Fibroblast of lung (primary cell): ENCODE results near the gene APOBEC3B. TPM values are rescaled to one million over a fixed set of nuclear protein-coding genes. Genes with fewer than 3 reads are reported as not detected.
"Not testable (repeated sequence)": the region's sequence is repeated elsewhere in the genome, so short reads cannot be mapped to it uniquely, and the experiment has no call there.

Experiments
- DNase-seq, 2 donors: peaks; one replicate each; pipeline versions ENCODE4 v3.0.0 to v3.0.0-alpha.2; 2010; ENCODE audit warnings: low read depth in 2 of 2
- H2AFZ ChIP-seq: 2 replicates; pipeline ENCODE4 v1.5.1; 2012; ENCODE audit warnings: low read length, control low read depth, inconsistent platforms
- H3K27ac ChIP-seq: 2 replicates; pipeline ENCODE4 v1.5.1; 2011; ENCODE audit warnings: low read length, control low read depth; ENCODE audit not compliant: insufficient read depth
- H3K27me3 ChIP-seq: 2 replicates; pipeline ENCODE4 v1.5.1; 2011; ENCODE audit warnings: mild to moderate bottlenecking, low read length; ENCODE audit not compliant: control insufficient read depth, insufficient read depth
- H3K36me3 ChIP-seq: 2 replicates; pipeline ENCODE4 v1.5.1; 2011; ENCODE audit warnings: low read length; ENCODE audit not compliant: control insufficient read depth, insufficient read depth
- H3K4me1 ChIP-seq: 2 replicates; pipeline ENCODE4 v1.5.1; 2011; ENCODE audit warnings: low read length; ENCODE audit not compliant: control insufficient read depth, insufficient read depth; ENCODE audit errors: extremely low read depth
- H3K4me2 ChIP-seq: 2 replicates; pipeline ENCODE4 v1.5.1; 2011; ENCODE audit warnings: low read length, control low read depth; ENCODE audit not compliant: insufficient read depth; ENCODE audit errors: extremely low read depth
- H3K4me3 ChIP-seq, 4 experiments: fragments of 200-600 bp in 1 of 4; sonication (generic) in 1 of 4; replicated peaks in 1 of 4; 2 replicates each; pipeline ENCODE4 v1.5.1; 2011 to 2016; ENCODE audit warnings: low read length in 4 of 4, low read depth in 3 of 4, mild to moderate bottlenecking in 3 of 4, control low read depth in 2 of 4, inconsistent platforms in 1 of 4, mixed read lengths in 1 of 4; ENCODE audit not compliant: insufficient read depth in 1 of 4; ENCODE audit errors: control extremely low read depth in 1 of 4
- H3K79me2 ChIP-seq: 2 replicates; pipeline ENCODE4 v1.5.1; 2012; ENCODE audit warnings: mild to moderate bottlenecking, low read length, inconsistent platforms; ENCODE audit not compliant: control insufficient read depth, insufficient read depth
- H3K9ac ChIP-seq: 2 replicates; pipeline ENCODE4 v1.5.1; 2011; ENCODE audit warnings: mild to moderate bottlenecking, low read length, control low read depth; ENCODE audit not compliant: insufficient read depth
- H3K9me3 ChIP-seq: 2 replicates; pipeline ENCODE4 v1.5.1; 2012; ENCODE audit warnings: low read depth, low read length; ENCODE audit not compliant: control insufficient read depth, insufficient read depth
- H4K20me1 ChIP-seq: 2 replicates; pipeline ENCODE4 v1.5.1; 2011; ENCODE audit warnings: low read length; ENCODE audit not compliant: control insufficient read depth, insufficient read depth; ENCODE audit errors: extremely low read depth
- EZH2 ChIP-seq: IDR thresholded peaks from 2 replicates; pipeline ENCODE4 v1.5.1; 2012; ENCODE audit warnings: low read length, control low read depth, mild to moderate bottlenecking; ENCODE audit errors: missing control alignments
- polyA plus RNA-seq, 2 donors: library from polyadenylated mRNA; depleted of rRNA in 1 of 2; stranded (reverse) in 1 of 2; unstranded in 1 of 2; fragments of >200 nt; gene quantifications; 2 replicates each; pipeline ENCODE4 v1.2.1, GENCODE V29; 2011 to 2012; ENCODE audit warnings: missing spikeins in 1 of 2
- total RNA-seq: library from RNA; depleted of rRNA; stranded (reverse); fragments of >200 nt; gene quantifications from 2 replicates; pipeline ENCODE4 v1.2.1, GENCODE V29; 2014
- TF ChIP-seq, protein P1 (sequence below), 2 donors: IDR thresholded peaks in 1 of 2; conservative IDR thresholded peaks in 1 of 2; 1 replicate in 1 of 2; 2 replicates in 1 of 2; pipeline ENCODE4 v1.5.1; 2011 to 2012; ENCODE audit warnings: low read length in 2 of 2, control low read depth in 1 of 2, inconsistent platforms in 1 of 2, low read depth in 1 of 2, mild to moderate bottlenecking in 1 of 2

APOBEC3B gene
- total and polyA plus RNA-seq, 2 donors (not counting 1 experiment from before 2014, with no cell fraction given): 2.3 to 10.3 TPM

DNA sequence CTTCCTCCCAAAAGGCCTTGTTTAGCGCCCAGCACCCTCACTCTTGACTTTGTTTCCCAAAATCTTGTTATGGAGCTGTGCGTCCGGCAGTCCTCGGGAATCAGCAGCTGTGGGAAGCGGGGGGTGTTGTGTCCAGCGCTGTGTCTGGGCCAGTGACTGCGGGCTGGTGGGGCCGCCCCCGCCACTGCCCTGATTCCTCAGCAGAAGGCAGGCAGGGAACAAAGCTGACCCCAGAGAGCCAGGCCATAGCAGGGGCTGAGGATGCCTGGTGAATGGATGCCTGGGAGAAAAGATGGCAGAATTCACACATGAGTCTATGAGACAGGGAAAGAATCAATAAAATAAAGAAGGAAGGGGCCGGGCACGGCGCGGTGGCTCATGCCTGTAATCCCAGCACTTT is 34.4 kb downstream of the APOBEC3B start:
- Histone ChIP-seq H3K36me3 (peaks cover 4% of the 10 kb centered on the region), H3K9ac (no peak overlapping the region), H3K4me2 (no peak overlapping the region), H3K9me3 (no peaks in the 10 kb centered on the region), H3K79me2 (peaks cover 12% of the 10 kb centered on the region), H2AFZ (no peak overlapping the region), H4K20me1 (no peaks in the 10 kb centered on the region), H3K4me3 (no peak overlapping the region), H3K27me3 (no peaks in the 10 kb centered on the region), H3K27ac (no peak overlapping the region), H3K4me1 (peaks cover 4% of the 10 kb centered on the region)
- DNase-seq: no peak
- TF ChIP-seq EZH2: no peak
- TF ChIP-seq, protein P1, sequence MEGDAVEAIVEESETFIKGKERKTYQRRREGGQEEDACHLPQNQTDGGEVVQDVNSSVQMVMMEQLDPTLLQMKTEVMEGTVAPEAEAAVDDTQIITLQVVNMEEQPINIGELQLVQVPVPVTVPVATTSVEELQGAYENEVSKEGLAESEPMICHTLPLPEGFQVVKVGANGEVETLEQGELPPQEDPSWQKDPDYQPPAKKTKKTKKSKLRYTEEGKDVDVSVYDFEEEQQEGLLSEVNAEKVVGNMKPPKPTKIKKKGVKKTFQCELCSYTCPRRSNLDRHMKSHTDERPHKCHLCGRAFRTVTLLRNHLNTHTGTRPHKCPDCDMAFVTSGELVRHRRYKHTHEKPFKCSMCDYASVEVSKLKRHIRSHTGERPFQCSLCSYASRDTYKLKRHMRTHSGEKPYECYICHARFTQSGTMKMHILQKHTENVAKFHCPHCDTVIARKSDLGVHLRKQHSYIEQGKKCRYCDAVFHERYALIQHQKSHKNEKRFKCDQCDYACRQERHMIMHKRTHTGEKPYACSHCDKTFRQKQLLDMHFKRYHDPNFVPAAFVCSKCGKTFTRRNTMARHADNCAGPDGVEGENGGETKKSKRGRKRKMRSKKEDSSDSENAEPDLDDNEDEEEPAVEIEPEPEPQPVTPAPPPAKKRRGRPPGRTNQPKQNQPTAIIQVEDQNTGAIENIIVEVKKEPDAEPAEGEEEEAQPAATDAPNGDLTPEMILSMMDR (conservative IDR thresholded peaks at IDR 0.05 in 1 of 2, IDR thresholded peaks at IDR 0.05 in 1 of 2; ENCODE audit: low read depth in 1 of 2, low read length in 2 of 2): no peak

- Histone ChIP-seq H3K4me2 (no peak overlapping the region), H3K27ac (no peak overlapping the region), H3K9me3 (no peaks in the 10 kb centered on the region), H3K27me3 (no peaks in the 10 kb centered on the region), H3K4me1 (peaks cover 6% of the 10 kb centered on the region), H4K20me1 (no peaks in the 10 kb centered on the region), H2AFZ (no peak overlapping the region), H3K36me3 (peaks cover 4% of the 10 kb centered on the region), H3K79me2 (peaks cover 12% of the 10 kb centered on the region), H3K9ac (no peak overlapping the region), H3K4me3 (no peak overlapping the region)
- DNase-seq: no peak
- TF ChIP-seq, protein P1 (conservative IDR thresholded peaks at IDR 0.05 in 1 of 2, IDR thresholded peaks at IDR 0.05 in 1 of 2; ENCODE audit: low read depth in 1 of 2, low read length in 2 of 2): no peak
- TF ChIP-seq EZH2: no peak
Measured at GRCh38 chr22:39017596-39018365, 35.6 kb downstream of the APOBEC3B start.

DNA sequence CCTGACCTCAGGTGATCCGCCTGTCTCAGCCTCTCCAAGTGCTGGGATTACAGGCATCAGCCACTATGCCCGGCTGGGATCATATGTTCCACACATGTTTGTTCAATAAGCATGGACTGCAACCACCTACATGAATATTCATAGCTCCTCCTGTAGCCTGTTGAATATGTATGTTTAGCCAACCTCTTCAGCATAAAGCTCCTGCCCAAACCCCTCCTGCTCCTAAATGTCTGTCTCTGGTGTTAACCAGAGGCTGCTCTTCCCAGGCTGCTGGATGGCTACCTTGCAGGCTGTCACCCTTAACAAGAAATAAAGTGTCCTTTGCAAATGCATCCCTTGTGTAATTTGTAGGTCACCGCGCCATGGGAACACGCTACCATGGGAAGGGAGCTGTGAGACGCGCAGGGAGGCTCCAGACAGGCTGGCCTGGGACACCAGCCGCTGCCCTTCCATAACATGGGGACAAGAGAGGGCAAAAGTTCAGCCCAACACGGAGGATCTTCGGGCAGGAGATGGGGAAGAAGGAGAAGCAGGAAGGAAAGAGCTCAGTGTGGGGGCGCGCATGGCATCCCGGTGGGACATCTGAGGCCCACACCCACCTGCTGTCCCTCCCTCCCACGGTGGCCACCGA is 38.0 kb downstream of the APOBEC3B start:
- H3K79me2 ChIP-seq: peaks cover 12% of the 10 kb centered on the region
- H3K4me1 ChIP-seq, H3K4me2 ChIP-seq, H3K36me3 ChIP-seq, H3K9ac ChIP-seq, DNase-seq, H2AFZ ChIP-seq, H3K4me3 ChIP-seq, H3K27ac ChIP-seq, H3K9me3 ChIP-seq, H4K20me1 ChIP-seq, H3K27me3 ChIP-seq: not testable (repeated sequence)
